Left ventricle myocardium inferior (tissue), 1 donor: Measurements from ENCODE around the gene MMP12. TPM values are rescaled to one million over a fixed set of nuclear protein-coding genes. Genes with fewer than 3 reads are reported as not detected.

Experiments used
- DNase-seq: peaks from one replicate; pipeline ENCODE4 v3.0.0-alpha.2; 2020
- H3K27ac ChIP-seq: fragments of 200-600 bp; replicated peaks from 2 replicates; pipeline ENCODE4 v1.8.0; 2021
- H3K27me3 ChIP-seq: fragments of 200-600 bp; 2 replicates; pipeline ENCODE4 v1.8.0; 2021; ENCODE audit warnings: low read depth
- H3K36me3 ChIP-seq: fragments of 200-600 bp; 2 replicates; pipeline ENCODE4 v1.8.0; 2021
- H3K4me1 ChIP-seq: fragments of 200-600 bp; 2 replicates; pipeline ENCODE4 v1.8.0; 2021
- H3K4me3 ChIP-seq: fragments of 200-600 bp; 2 replicates; pipeline ENCODE4 v1.8.0; 2021; ENCODE audit warnings: mild to moderate bottlenecking, moderate library complexity
- H3K9me3 ChIP-seq: fragments of 200-600 bp; replicated peaks from 2 replicates; pipeline ENCODE4 v1.8.0; 2021
- CTCF ChIP-seq: fragments of 200-600 bp; IDR thresholded peaks from 2 replicates; pipeline ENCODE4 v1.8.0; 2021; ENCODE audit warnings: antibody characterized with exemption, mild to moderate bottlenecking, borderline replicate concordance
- intact Hi-C: fragments of 100-400 bp; cut with micrococcal nuclease; formaldehyde crosslinking; loops from one replicate; pipeline ENCODE4 v1.11.0; 2022
- total RNA-seq: library from RNA; stranded (reverse); fragmentation: NEBNext Ultra II Directional; extraction: Animal tissue kit (Norgen Biotek cat#: 25700); gene quantifications from one replicate; pipeline ENCODE4 v1.2.1, GENCODE V29; 2021
- donor health status: DM: no; HTN: yes; CAD: no; lungs with severe emphysema.

MMP12 gene
- total RNA-seq, 1 donor from 2014 or later = not detected

DNA sequence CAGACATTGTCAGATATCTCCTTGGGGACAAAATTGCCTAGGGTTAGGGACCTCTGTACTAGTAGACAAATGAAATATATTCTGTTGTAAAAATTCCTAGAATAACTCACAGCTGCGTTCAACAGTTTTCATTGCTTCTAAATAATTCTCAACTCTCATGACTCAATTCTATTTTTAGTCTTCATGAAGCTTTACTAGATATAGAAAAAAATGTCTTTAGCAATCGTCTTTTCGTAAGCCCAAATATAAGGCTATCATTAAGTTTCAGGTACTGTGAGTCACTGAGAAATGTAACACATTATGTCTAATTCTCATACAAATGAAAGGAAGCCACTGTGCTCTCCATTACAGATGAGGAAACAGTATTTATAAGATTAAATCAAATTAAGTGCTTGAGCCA is 6.4 kb downstream of the MMP12 start:
- no peaks in the 10 kb centered on the region for H3K9me3 ChIP-seq
- no peak overlapping the region for H3K4me3 ChIP-seq
- H3K36me3 ChIP-seq = no peaks in the 10 kb centered on the region
- no peak for TF ChIP-seq CTCF
- no peak overlapping the region for H3K27ac ChIP-seq
- no peak for DNase-seq
- H3K4me1 ChIP-seq = no peaks in the 10 kb centered on the region
- intact Hi-C loops = no loop called here
- H3K27me3 ChIP-seq = no peaks in the 10 kb centered on the region

DNA sequence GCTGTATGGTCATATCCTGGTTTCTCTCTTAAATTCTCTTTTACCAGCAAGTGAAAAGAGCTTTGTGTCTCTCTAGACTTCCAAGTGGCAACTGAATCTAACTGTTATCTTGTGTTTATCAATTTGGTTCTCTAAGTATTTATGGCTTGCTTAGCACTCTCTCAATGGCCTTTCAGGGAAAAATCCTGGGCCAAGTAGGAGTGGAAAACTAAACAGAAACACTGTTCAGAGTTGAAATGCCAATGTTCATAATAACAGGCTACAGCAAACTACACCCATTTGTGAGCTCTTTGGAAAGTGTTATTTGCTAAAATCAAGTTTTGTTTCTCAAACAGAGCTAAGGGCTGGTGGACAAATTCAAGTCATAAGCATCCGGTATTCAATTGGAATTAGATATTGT is 10.1 kb downstream of the MMP12 start:
- no peaks in the 10 kb centered on the region for H3K36me3 ChIP-seq
- TF ChIP-seq CTCF = no peak
- intact Hi-C loops = no loop called here
- H3K4me1 ChIP-seq = no peaks in the 10 kb centered on the region
- H3K27ac ChIP-seq = no peak overlapping the region
- H3K27me3 ChIP-seq = no peaks in the 10 kb centered on the region
- no peak for DNase-seq
- no peak overlapping the region for H3K4me3 ChIP-seq
- H3K9me3 ChIP-seq = no peaks in the 10 kb centered on the region

DNA sequence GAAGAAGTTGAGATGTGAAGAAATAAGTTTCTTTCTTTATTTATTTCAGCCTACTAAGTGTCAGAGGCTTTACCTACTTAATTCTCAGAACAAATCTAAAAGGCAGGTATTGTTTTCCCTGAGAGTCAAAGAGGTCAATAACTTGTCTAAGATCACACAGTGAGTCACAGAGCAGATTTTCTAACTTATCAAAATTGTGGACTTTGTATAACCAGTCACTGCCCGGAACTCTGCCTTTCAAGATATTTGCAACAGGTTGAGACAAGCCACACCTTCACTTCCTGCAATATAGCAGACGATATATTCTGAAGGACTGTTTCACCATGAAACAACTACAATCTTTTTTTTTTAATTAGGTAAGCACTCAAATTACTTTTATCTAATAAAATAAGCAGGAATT is 20.8 kb downstream of the MMP12 start:
- no peak for DNase-seq
- no peaks in the 10 kb centered on the region for H3K4me1 ChIP-seq
- intact Hi-C loops = no loop called here
- H3K36me3 ChIP-seq = no peaks in the 10 kb centered on the region
- peaks cover 5% of the 10 kb centered on the region for H3K9me3 ChIP-seq
- H3K4me3 ChIP-seq = no peak overlapping the region
- H3K27me3 ChIP-seq = no peaks in the 10 kb centered on the region
- no peak for TF ChIP-seq CTCF
- H3K27ac ChIP-seq = no peak overlapping the region

DNA sequence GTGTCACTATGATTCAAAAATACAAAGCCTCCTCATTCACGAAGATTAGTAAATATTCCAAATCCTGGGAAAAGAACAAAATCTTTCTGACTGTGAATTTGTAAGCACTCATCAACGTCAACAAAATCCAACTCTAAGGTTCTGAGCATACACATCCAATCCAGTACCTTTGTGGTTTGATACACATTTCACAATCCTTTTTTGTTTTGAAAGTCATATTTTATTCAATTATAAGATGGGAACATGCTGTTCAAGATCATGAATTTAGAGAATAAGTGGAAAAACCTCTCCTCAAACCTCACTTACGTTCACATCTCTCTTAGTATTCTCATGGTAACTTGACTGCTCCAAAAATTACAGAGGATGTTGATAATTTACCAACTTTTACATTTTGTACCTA is 21.7 kb downstream of the MMP12 start:
- Histone ChIP-seq H3K27ac (no peak overlapping the region), H3K9me3 (peaks cover 5% of the 10 kb centered on the region), H3K4me1 (no peaks in the 10 kb centered on the region), H3K4me3 (no peak overlapping the region), H3K27me3 (no peaks in the 10 kb centered on the region), H3K36me3 (no peaks in the 10 kb centered on the region)
- intact Hi-C loops = no loop called here
- DNase-seq = no peak
- no peak for TF ChIP-seq CTCF

DNA sequence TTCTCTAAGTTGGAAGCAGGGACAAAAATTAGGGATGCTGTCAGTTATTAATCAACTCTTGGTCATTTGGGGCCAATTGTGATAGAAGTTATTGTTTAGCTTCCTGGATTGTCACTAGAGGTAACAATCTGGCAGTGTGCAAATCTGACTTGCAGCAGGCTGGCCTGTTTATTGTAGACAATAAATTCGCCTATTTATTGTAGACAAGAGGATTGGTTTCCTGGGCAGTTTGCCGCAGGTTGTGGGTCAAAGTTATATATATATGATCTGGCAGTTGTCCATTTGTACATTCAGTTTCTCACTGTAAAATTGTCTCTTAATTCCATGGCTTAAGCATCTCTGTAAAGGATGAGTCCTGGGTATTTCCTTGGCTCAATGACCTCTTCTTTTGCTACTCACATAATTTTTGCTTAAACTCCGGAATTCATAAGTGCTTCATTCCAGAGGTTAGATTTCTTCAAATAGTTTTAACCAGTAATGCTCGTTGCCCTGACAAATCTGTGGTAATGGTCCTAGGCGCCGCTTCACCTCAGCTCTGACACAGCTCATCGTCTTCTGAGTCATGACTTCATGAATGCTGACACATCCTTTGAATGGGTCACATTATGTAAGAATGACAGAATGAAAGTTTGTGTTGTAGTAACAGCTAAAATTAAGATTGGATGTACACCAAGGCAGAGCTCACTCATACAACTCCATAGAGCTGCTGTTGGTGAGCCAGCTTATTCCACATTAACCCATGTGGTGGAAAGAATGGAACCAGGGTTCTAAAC is 23.6 kb downstream of the MMP12 start:
- Histone ChIP-seq H3K36me3 (no peaks in the 10 kb centered on the region), H3K27me3 (no peaks in the 10 kb centered on the region), H3K9me3 (no peaks in the 10 kb centered on the region), H3K4me1 (no peaks in the 10 kb centered on the region), H3K4me3 (no peak overlapping the region), H3K27ac (no peak overlapping the region)
- DNase-seq = no peak
- no peak for TF ChIP-seq CTCF
- intact Hi-C loops = no loop called here
